ENCODE measurements around the gene EFNA2. TPM values are rescaled to one million over a fixed set of nuclear protein-coding genes. Genes with fewer than 3 reads are reported as not detected.

EFNA2 gene
- polyA plus RNA-seq, 3 donors, result not detected

DNA sequence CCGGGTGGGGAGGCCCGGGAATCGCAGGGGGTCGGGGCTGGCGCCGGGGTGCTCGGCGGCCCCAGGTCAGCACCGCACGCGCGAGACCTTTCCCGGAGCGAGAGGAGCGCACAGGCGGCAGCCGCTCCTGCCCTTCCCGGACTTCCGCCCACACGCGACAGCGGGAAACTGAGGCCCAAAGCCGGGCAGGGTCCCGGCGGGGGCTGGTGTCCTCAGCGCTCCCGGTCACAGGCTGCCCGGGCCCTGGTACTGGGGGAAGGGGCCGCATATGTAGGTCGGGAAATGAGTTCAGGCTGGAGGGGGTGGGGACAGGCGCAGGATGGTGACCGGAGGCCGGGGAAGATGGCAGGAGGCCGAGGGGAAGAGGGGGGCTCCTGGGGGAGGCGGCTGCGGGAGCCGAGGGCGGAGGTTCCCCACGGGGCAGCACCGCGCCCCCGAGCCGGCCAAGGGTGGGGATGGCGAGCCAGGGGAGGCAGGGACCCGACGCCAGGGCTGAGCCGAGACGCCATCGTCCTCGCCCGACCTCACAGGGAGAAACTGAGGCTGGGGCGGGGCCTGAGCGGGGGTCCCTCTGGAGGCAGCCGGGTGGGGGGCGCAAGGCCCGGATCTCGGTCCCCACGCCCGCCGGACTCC is 48.5 kb upstream of the EFNA2 start:
- Histone ChIP-seq H3K27ac (ENCODE audit: low read depth in 1 of 2, low read length in 2 of 2) (no peak overlapping the region), H4K20me1 (ENCODE audit: insufficient read depth, low read length) (peaks cover 16% of the 10 kb centered on the region), H3K79me2 (ENCODE audit: insufficient read depth, low read length) (peaks cover 5% of the 10 kb centered on the region), H3K4me2 (replicated peaks; ENCODE audit: extremely low read depth, low read length, poor library complexity, severe bottlenecking) (peak overlapping the region; percentile 69), H3K36me3 (replicated peaks in 1 of 2; ENCODE audit: control insufficient read depth in 1 of 2, insufficient read depth in 2 of 2, low read length in 2 of 2) (no peaks in the 10 kb centered on the region), H3K9me3 (replicated peaks in 1 of 2; ENCODE audit: control insufficient read depth in 1 of 2, insufficient read depth in 1 of 2, low read length in 2 of 2) (no peaks in the 10 kb centered on the region), H3K4me1 (ENCODE audit: control insufficient read depth in 1 of 2, insufficient read depth in 2 of 2, low read length in 2 of 2) (peaks cover 28 to 42% of the 10 kb centered on the region in 2 donors), H3K9ac (ENCODE audit: insufficient read depth, low read length, poor library complexity, severe bottlenecking) (peak overlapping the region; percentile 15), H3K27me3 (ENCODE audit: control insufficient read depth in 2 of 2, insufficient read depth in 2 of 2, low read length in 2 of 2) (peaks cover 11 to 43% of the 10 kb centered on the region in 2 donors), H2AFZ (ENCODE audit: insufficient read depth, low read depth, low read length, poor library complexity, severe bottlenecking) (peak overlapping the region; percentile 53), H3K4me3 (replicated peaks in 1 of 3; ENCODE audit: low read depth in 2 of 3, low read length in 3 of 3) (peak overlapping the region in 1 of 3 experiments; percentile 57)
- WGBS (ENCODE audit: insufficient coverage), result under 1% methylated on average over 57 of the region's 60 CpGs
- intact Hi-C loops (cut with micrococcal nuclease), result loop anchor here in 1 of 2 donors (5.0 kb wide), 1 partner anchor 35 kb away; no protein-coding TSS in a partner anchor
- Mint-ChIP-seq H3K9me3 (peaks cover 0 to 12% (median 2%) of the 10 kb centered on the region in 7 donors), H3K4me3 (peak overlapping the region; percentile 31 to 63), H3K36me3 (peaks cover 3 to 11% of the 10 kb centered on the region in 2 donors), H3K27ac (no peak overlapping the region), H3K27me3 (ENCODE audit: low read depth in 3 of 3) (peaks cover 33 to 56% (median 38%) of the 10 kb centered on the region in 3 donors), H3K4me1 (peaks cover 31% of the 10 kb centered on the region)
- DNase-seq, result no peak
- TF ChIP-seq, protein P1, sequence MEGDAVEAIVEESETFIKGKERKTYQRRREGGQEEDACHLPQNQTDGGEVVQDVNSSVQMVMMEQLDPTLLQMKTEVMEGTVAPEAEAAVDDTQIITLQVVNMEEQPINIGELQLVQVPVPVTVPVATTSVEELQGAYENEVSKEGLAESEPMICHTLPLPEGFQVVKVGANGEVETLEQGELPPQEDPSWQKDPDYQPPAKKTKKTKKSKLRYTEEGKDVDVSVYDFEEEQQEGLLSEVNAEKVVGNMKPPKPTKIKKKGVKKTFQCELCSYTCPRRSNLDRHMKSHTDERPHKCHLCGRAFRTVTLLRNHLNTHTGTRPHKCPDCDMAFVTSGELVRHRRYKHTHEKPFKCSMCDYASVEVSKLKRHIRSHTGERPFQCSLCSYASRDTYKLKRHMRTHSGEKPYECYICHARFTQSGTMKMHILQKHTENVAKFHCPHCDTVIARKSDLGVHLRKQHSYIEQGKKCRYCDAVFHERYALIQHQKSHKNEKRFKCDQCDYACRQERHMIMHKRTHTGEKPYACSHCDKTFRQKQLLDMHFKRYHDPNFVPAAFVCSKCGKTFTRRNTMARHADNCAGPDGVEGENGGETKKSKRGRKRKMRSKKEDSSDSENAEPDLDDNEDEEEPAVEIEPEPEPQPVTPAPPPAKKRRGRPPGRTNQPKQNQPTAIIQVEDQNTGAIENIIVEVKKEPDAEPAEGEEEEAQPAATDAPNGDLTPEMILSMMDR (IDR thresholded peaks at IDR 0.05), result no peak

DNA sequence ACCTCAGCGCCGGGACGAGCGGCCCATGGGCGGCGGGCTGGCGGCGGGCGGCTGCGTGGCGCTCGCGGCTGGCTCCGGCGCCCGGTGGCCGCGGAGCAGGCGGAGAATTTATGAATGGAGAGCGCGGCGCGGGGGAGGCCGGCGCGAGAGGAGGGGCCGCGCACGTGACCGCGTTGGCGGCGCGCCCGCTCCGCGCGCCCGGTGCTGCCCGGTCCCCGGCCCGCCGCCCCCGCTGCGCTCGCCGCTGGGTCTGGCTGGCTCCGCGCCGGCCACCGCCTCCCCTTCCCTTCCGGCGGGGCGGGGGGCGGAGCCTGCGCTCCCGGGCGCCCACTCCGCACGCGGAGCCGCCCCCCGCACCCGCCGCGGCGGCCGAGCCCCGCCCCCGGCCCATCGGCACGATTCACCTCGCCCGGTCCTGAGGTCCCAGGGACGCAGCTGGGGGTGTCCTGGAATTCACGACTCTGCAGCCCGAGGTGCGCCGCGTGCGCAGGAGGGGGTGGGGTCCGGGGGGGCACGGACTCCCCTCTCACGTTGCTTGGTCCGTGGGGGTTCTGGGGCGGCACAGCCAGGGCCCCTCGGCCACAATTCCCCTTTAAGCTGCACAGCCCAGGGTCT is 47.8 kb upstream of the EFNA2 start, which contains the start of gene CBARP:
Gene CBARP (minus strand): TSS at position 252 of the 615 bp plus-strand sequence. CDS start 1,905 bp downstream, outside the sequence.
- TF ChIP-seq, protein P1 (IDR thresholded peaks at IDR 0.05), result no peak
- no peaks in the 10 kb centered on the region for H3K36me3 ChIP-seq (replicated peaks in 1 of 2; ENCODE audit: control insufficient read depth in 1 of 2, insufficient read depth in 2 of 2, low read length in 2 of 2)
- under 1% methylated on average over 72 of the region's 87 CpGs for WGBS (ENCODE audit: insufficient coverage)
- no peak within 1 kb of the TSS for H3K27ac ChIP-seq (ENCODE audit: low read depth in 1 of 2, low read length in 2 of 2)
- peak within 1 kb of the TSS; percentile 69 for H3K4me2 ChIP-seq (replicated peaks; ENCODE audit: extremely low read depth, low read length, poor library complexity, severe bottlenecking)
- H3K79me2 ChIP-seq (ENCODE audit: insufficient read depth, low read length), result peaks cover 12% of the 10 kb centered on the region
- H3K27ac Mint-ChIP-seq, result peak within 1 kb of the TSS in 5 of 7 donors; percentile 3 to 75 (median 41)
- peaks cover 0 to 12% (median 2%) of the 10 kb centered on the region in 7 donors for H3K9me3 Mint-ChIP-seq
- H4K20me1 ChIP-seq (ENCODE audit: insufficient read depth, low read length), result peaks cover 20% of the 10 kb centered on the region
- H3K27me3 ChIP-seq (ENCODE audit: control insufficient read depth in 2 of 2, insufficient read depth in 2 of 2, low read length in 2 of 2), result peaks cover 11 to 43% of the 10 kb centered on the region in 2 donors
- peaks cover 3 to 11% of the 10 kb centered on the region in 2 donors for H3K36me3 Mint-ChIP-seq
- peak within 1 kb of the TSS; percentile 15 for H3K9ac ChIP-seq (ENCODE audit: insufficient read depth, low read length, poor library complexity, severe bottlenecking)
- peak within 1 kb of the TSS in 1 of 3 experiments; percentile 57 for H3K4me3 ChIP-seq (replicated peaks in 1 of 3; ENCODE audit: low read depth in 2 of 3, low read length in 3 of 3)
- H3K27me3 Mint-ChIP-seq (ENCODE audit: low read depth in 3 of 3), result peaks cover 30 to 56% (median 38%) of the 10 kb centered on the region in 3 donors
- intact Hi-C loops (cut with micrococcal nuclease), result loop anchor here in 1 of 2 donors (5.0 kb wide), 1 partner anchor 36 kb away; no protein-coding TSS in a partner anchor
- no peaks in the 10 kb centered on the region for H3K9me3 ChIP-seq (replicated peaks in 1 of 2; ENCODE audit: control insufficient read depth in 1 of 2, insufficient read depth in 1 of 2, low read length in 2 of 2)
- peak in 1 of 3 donors; percentile 29 for DNase-seq
- H2AFZ ChIP-seq (ENCODE audit: insufficient read depth, low read depth, low read length, poor library complexity, severe bottlenecking), result peak within 1 kb of the TSS; percentile 53
- peaks cover 32% of the 10 kb centered on the region for H3K4me1 Mint-ChIP-seq
- peak within 1 kb of the TSS; percentile 73 to 89 for H3K4me3 Mint-ChIP-seq
- H3K4me1 ChIP-seq (ENCODE audit: control insufficient read depth in 1 of 2, insufficient read depth in 2 of 2, low read length in 2 of 2), result peaks cover 35 to 49% of the 10 kb centered on the region in 2 donors

Measured in CD14-positive monocyte (primary cell).